ENCODE measurements around the gene UVSSA. TPM values are rescaled to one million over a fixed set of nuclear protein-coding genes. Genes with fewer than 3 reads are reported as not detected.

The UVSSA gene
- total and polyA plus RNA-seq, 8 donors = 12.8 to 36.6 (median 18.8) TPM

DNA sequence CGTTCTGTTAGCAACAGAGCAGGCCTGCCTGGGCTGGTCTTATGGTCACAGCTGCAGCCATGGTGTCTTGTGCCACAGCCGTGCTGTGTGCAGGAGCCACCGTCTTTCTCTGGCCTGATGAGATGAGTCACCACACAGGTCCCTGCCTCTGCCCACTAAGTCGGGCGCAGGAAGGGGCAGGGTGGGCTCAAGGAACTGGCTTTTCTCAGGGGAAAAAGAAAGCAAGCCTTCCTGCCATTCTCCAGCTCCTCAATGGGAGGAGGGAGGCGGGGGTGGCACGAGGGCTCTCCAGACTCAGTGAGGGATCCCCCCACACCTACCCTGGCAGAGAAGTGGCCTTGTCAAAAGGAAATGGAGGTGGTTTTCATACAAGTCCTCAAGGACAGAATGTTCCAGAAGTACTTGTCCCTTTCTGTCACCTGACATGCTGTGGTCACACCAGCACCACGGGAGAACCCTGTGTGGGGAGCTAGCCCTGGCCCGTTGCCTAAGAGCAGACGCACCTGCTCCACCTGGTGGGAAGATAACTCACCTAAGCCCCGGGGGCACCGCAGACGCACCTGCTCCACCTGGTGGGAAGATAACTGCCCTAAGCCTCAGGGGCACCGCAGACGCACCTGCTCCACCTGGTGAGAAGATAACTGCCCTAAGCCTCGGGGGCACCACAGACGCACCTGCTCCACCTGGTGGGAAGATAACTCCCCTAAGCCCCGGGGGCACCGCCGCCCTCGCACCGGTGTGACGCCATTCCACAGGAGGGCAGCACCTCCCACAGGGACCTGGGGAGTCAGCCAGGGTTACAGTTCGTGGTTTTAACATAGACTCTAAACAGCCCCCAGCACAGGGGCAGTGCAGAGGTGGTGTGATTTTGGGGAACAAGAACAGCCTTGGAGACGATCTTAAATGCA, 18.5 kb downstream of the UVSSA start:
- no peaks in the 10 kb centered on the region for H3K27me3 ChIP-seq
- no peak overlapping the region for H3K27ac ChIP-seq
- TF ChIP-seq, protein P1, sequence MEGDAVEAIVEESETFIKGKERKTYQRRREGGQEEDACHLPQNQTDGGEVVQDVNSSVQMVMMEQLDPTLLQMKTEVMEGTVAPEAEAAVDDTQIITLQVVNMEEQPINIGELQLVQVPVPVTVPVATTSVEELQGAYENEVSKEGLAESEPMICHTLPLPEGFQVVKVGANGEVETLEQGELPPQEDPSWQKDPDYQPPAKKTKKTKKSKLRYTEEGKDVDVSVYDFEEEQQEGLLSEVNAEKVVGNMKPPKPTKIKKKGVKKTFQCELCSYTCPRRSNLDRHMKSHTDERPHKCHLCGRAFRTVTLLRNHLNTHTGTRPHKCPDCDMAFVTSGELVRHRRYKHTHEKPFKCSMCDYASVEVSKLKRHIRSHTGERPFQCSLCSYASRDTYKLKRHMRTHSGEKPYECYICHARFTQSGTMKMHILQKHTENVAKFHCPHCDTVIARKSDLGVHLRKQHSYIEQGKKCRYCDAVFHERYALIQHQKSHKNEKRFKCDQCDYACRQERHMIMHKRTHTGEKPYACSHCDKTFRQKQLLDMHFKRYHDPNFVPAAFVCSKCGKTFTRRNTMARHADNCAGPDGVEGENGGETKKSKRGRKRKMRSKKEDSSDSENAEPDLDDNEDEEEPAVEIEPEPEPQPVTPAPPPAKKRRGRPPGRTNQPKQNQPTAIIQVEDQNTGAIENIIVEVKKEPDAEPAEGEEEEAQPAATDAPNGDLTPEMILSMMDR (IDR thresholded peaks at IDR 0.05) = no peak
- DNase-seq (peak in 3 of 4 donors; percentile 34 to 77 (median 57)), ATAC-seq (peak; percentile 79)
- intact Hi-C loops (cut with DNase I) = loop anchor here in 1 of 2 donors (10.0 kb wide), 1 partner anchor 259 kb away; no protein-coding TSS in a partner anchor
- peaks cover 0 to 45% of the 10 kb centered on the region in 2 donors for H3K36me3 ChIP-seq
- H3K4me3 ChIP-seq = no peak overlapping the region
- H3K4me1 ChIP-seq = peaks cover 0 to 5% of the 10 kb centered on the region in 2 donors
- H3K9me3 ChIP-seq = no peaks in the 10 kb centered on the region

DNA sequence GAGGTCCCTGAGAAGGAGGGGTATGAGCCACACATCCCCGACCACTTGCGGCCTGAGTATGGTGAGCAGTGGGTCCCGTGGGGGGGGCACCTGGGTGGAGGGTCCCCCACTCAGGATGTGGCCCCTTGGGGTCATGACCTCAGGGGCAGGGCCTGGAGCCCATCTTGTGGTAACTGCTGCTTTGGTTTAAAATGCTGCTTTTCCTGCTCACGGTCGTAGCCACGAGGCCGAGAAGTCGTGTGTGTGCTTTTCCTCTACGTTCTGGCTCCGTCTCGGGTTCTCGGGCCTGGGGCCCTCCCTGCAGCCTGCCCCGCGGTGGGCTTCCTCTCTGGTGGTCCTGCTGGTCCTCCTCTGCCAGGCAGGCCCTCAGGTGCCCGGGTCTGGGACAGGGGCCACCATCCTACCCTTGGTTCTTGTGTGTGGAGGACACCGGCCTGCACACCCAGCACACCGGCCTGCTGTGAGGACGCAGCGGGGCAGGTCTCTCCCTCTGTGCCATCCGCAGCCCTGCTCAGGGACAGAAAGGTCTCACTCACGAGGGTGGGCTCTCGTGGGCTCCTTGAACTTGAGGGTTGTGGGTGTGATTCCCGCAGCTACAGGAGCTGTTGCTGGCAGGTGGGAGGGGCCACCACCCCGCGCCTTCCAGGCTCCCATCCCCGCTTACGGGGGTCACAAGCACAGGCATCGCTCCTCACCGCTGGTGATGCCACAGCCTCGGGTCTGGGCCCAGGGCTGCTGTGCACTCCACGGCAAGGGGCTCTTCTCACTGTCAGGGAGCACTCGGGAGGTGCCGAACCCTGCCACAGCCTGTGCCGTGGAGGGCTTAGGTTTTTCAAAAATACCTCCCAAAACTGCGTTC, 19.6 kb downstream of the UVSSA start:
- Histone ChIP-seq H3K27ac (no peak overlapping the region), H3K27me3 (no peaks in the 10 kb centered on the region), H3K4me1 (peaks cover 0 to 5% of the 10 kb centered on the region in 2 donors), H3K36me3 (peaks cover 0 to 39% of the 10 kb centered on the region in 2 donors), H3K4me3 (no peak overlapping the region), H3K9me3 (no peaks in the 10 kb centered on the region)
- no peak for ATAC-seq
- TF ChIP-seq, protein P1 (IDR thresholded peaks at IDR 0.05) = no peak
- peak in 2 of 4 donors; percentile 7 to 67 for DNase-seq
- intact Hi-C loops (cut with DNase I) = loop anchor here in 1 of 2 donors (10.0 kb wide), 1 partner anchor 258 kb away; no protein-coding TSS in a partner anchor

DNA sequence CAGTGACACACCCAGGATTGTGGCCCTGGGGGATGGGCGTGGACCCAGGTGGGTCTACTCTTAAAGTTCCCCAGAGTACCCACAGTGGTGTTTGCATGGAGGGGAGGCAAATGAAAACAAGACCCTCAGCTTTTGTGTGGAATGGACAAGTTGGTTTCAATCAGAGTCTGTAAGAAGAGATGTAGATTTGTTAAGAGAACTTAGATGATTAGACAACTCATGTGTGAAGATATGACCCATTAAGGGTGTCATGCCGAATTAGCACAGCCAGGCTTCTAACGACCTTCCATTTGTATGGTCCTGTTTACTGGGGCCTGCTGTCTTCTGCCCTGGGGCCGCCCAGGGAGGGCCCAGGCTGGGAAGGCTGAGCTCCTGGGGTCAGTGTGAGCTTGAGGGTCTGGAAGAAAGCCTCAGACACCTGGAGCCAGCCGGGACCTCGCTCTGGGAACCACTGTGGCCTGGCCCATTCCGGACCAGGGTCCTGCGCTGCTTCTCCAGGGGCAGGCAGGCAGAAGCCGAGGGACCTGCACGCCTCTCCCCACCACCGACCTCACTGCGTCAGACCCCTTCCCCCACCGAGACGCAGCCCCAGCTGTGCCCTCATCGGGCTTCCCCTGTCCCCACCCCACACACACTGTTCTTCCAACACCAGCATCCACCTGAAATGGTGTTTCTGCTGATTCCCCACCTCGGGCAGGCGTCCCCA, 20.4 kb downstream of the UVSSA start:
- Histone ChIP-seq H3K27ac (no peak overlapping the region), H3K9me3 (no peaks in the 10 kb centered on the region), H3K4me1 (peaks cover 0 to 5% of the 10 kb centered on the region in 2 donors), H3K4me3 (no peak overlapping the region), H3K27me3 (no peaks in the 10 kb centered on the region), H3K36me3 (peaks cover 0 to 42% of the 10 kb centered on the region in 2 donors)
- peak in 2 of 4 donors; percentile 9 to 53 for DNase-seq
- TF ChIP-seq, protein P1 (IDR thresholded peaks at IDR 0.05) = no peak
- intact Hi-C loops (cut with DNase I) = loop anchor here in 1 of 2 donors (10.0 kb wide), 1 partner anchor 257 kb away; no protein-coding TSS in a partner anchor
- ATAC-seq = no peak

DNA sequence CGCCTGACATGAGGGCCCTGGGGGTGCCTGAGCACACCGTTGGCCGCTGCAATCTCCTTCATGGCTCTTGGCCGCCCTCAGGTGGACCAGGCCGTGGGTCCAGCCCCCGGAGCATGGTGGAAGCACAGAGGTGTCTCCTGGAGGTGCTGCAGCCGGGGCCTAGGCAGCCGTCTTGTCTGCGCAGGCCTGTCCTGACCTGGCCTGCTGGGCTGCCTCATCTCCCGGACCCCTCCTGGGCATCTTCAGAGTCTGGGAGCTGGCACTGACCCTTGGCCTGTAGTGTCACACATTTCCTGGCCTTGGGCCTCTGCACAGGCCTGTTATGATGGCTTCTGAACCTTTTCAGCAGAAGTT, 20.9 kb downstream of the UVSSA start:
- no peaks in the 10 kb centered on the region for H3K9me3 ChIP-seq
- TF ChIP-seq, protein P1 (IDR thresholded peaks at IDR 0.05) = no peak
- H3K4me1 ChIP-seq = peaks cover 0 to 5% of the 10 kb centered on the region in 2 donors
- no peak overlapping the region for H3K4me3 ChIP-seq
- no peaks in the 10 kb centered on the region for H3K27me3 ChIP-seq
- intact Hi-C loops (cut with DNase I) = loop anchor here in 1 of 2 donors (10.0 kb wide), 1 partner anchor 257 kb away; no protein-coding TSS in a partner anchor
- no peak overlapping the region for H3K27ac ChIP-seq
- no peak for ATAC-seq
- peak in 1 of 4 donors; percentile 67 for DNase-seq
- H3K36me3 ChIP-seq = peaks cover 0 to 42% of the 10 kb centered on the region in 2 donors

All from left lung (tissue), 10 donors.